Upper lobe of right lung (tissue), 1 donor: ENCODE data around the gene ATP1A3. TPM values are rescaled to one million over a fixed set of nuclear protein-coding genes. Genes with fewer than 3 reads are reported as not detected.
"Not testable (repeated sequence)": the region's sequence is repeated elsewhere in the genome, so short reads cannot be mapped to it uniquely, and the experiment has no call there.

ENCODE experiments used
- ATAC-seq: fragments of 200-7000 bp; cut with Tn5 transposase; one replicate; pipeline ENCODE4 v1.9.1; 2020; ENCODE audit warnings: mild to moderate bottlenecking, moderate library complexity
- DNase-seq: peaks from one replicate; pipeline ENCODE4 v3.0.0-alpha.2; 2020
- H3K27ac ChIP-seq: fragments of 200-600 bp; one replicate; pipeline ENCODE4 v1.8.0; 2022
- H3K27me3 ChIP-seq: fragments of 200-600 bp; one replicate; pipeline ENCODE4 v1.8.0; 2022; ENCODE audit warnings: mild to moderate bottlenecking
- H3K36me3 ChIP-seq: fragments of 200-600 bp; one replicate; pipeline ENCODE4 v1.8.0; 2022
- H3K4me1 ChIP-seq: fragments of 200-600 bp; one replicate; pipeline ENCODE4 v1.8.0; 2022
- H3K4me3 ChIP-seq: fragments of 200-600 bp; one replicate; pipeline ENCODE4 v1.8.0; 2022; ENCODE audit warnings: mild to moderate bottlenecking
- H3K9me3 ChIP-seq: fragments of 200-600 bp; one replicate; pipeline ENCODE4 v1.8.0; 2022
- intact Hi-C: fragments of 100-400 bp; cut with DNase I; formaldehyde crosslinking; loops from one replicate; pipeline ENCODE4 v1.11.0; 2022
- total RNA-seq: library from RNA; stranded (reverse); fragmentation: NEBNext Ultra II Directional; extraction: Animal tissue kit (Norgen Biotek cat#: 25700); gene quantifications from one replicate; pipeline ENCODE4 v1.2.1, GENCODE V29; 2021
- TF ChIP-seq, protein P1 (sequence below): fragments of 200-600 bp; IDR thresholded peaks from one replicate; pipeline ENCODE4 v1.8.0; 2022; ENCODE audit warnings: antibody characterized with exemption
- donor health status: DM: no; HTN: yes; CAD: no; lungs with severe emphysema.

Gene ATP1A3
- total RNA-seq, 1 donor from 2014 or later = not detected

DNA sequence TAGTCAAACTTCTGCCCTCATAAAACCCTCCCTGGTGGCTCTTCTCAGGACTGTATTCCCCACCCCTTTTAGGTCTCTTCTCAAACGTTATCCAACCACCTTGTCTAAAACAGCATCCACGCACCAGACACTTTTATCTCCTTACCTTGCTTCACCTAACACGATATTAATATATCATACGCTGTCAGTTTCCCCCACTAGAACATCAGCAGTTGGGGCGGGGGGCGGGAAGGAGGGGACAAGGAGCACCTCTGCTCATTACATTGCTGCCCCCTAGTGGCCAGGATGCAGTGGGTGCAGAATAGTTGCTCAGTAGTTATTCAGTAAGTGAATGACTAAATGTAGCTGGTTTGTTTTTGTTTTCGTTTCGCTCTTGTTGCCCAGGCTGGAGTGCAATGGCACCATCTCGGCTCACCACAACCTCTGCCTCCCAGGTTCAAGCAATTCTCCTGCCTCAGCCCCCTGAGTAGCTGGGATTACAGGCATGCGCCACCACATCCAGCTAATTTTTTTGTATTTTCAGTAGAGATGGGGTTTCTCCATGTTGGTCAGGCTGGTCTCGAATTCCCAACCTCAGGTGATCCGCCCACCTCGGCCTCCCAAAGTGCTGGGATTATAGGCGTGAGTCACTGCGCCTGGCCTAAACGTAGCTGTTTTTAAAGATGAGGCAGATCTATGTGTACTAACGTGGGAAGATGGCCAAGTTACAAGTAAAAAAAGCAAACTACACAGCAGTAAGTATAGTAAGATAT, 40.8 kb upstream of the ATP1A3 start:
- H3K27ac ChIP-seq, H3K4me3 ChIP-seq, H3K9me3 ChIP-seq, H3K36me3 ChIP-seq, H3K4me1 ChIP-seq, H3K27me3 ChIP-seq, intact Hi-C loops, DNase-seq: not testable (repeated sequence)
- peak; percentile 83 for ATAC-seq
- TF ChIP-seq, protein P1, sequence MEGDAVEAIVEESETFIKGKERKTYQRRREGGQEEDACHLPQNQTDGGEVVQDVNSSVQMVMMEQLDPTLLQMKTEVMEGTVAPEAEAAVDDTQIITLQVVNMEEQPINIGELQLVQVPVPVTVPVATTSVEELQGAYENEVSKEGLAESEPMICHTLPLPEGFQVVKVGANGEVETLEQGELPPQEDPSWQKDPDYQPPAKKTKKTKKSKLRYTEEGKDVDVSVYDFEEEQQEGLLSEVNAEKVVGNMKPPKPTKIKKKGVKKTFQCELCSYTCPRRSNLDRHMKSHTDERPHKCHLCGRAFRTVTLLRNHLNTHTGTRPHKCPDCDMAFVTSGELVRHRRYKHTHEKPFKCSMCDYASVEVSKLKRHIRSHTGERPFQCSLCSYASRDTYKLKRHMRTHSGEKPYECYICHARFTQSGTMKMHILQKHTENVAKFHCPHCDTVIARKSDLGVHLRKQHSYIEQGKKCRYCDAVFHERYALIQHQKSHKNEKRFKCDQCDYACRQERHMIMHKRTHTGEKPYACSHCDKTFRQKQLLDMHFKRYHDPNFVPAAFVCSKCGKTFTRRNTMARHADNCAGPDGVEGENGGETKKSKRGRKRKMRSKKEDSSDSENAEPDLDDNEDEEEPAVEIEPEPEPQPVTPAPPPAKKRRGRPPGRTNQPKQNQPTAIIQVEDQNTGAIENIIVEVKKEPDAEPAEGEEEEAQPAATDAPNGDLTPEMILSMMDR = peak; percentile 85

GRCh38 chr19:42033413-42033812, 39.4 kb upstream of the ATP1A3 start:
- ATAC-seq (no peak), DNase-seq (no peak)
- TF ChIP-seq, protein P1 = no peak
- intact Hi-C loops = no loop called here
- no peak overlapping the region for H3K4me3 ChIP-seq
- H3K36me3 ChIP-seq = no peaks in the 10 kb centered on the region
- H3K9me3 ChIP-seq = no peaks in the 10 kb centered on the region
- H3K4me1 ChIP-seq = no peaks in the 10 kb centered on the region
- no peak overlapping the region for H3K27ac ChIP-seq
- no peaks in the 10 kb centered on the region for H3K27me3 ChIP-seq

DNA sequence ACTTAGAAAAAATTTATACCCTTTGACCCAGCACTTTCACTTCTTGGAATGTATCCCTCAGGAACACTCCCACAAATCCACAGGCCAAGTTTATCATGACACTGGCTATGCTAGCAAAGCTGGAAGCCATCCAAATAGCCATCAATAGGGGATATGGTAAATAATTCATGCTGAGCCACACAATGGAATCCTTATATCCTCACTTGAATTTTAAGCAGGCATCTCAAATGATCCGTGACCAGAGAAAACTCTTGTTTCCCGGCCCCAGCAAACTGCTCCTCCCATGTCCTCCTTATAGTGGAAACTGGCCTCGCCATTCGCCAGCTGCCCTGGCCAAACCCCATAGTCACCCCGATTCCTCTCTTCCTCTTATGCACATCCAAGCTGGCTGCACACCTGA, 38.4 kb upstream of the ATP1A3 start:
- no peak for ATAC-seq
- intact Hi-C loops = no loop called here

DNA sequence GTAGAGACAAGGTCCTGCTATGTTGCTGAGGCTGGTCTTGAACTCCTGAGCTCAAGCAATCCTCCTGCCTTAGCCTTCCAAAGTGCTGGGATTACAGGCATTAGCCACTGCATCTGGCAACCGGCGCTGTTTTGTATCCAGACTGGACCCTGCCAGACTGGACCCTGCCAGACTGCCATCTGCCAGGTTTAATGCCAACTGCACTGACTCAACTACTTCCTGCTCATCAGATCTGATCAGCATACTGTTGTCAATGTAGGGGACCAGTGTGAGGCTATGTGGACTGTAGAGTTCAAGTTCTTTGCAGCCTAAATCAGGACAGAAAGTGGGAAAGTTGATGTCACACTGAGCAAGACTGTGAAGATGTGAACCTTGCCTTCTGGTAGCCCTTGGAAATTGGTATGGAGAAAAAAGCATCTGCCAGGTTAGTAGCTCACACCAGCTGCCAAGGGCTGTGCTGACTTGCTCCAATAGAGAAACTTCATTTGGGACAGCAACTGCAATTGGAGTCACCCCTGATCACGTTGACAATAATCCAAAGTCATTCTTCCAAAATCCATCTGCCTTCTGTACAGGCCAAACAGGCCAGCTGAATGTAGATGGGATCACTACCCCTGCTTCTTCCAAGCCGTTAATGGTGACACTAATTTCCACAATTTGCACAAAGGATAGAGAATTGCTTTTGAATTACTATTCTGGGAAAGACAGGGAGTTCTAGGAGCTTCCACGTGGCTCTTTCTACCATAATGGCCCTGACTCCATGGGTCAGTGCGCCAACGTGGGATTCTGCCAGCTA, 36.8 kb upstream of the ATP1A3 start:
- H3K4me1 ChIP-seq = no peaks in the 10 kb centered on the region
- no peak overlapping the region for H3K4me3 ChIP-seq
- H3K27me3 ChIP-seq = peaks cover 2% of the 10 kb centered on the region
- TF ChIP-seq, protein P1 = no peak
- intact Hi-C loops = no loop called here
- no peaks in the 10 kb centered on the region for H3K9me3 ChIP-seq
- ATAC-seq (no peak), DNase-seq (no peak)
- H3K36me3 ChIP-seq = no peaks in the 10 kb centered on the region
- H3K27ac ChIP-seq = no peak overlapping the region

More for the DNA sequence above, 38.4 kb upstream of the ATP1A3 start:
- no peak for DNase-seq
- Histone ChIP-seq H3K27me3 (no peaks in the 10 kb centered on the region), H3K4me3 (no peak overlapping the region), H3K4me1 (no peaks in the 10 kb centered on the region), H3K27ac (no peak overlapping the region), H3K36me3 (no peaks in the 10 kb centered on the region), H3K9me3 (no peaks in the 10 kb centered on the region)
- TF ChIP-seq, protein P1 = no peak

GRCh38 chr19:42028304-42029216, 34.5 kb upstream of the ATP1A3 start:
- Histone ChIP-seq H3K4me3 (no peak overlapping the region), H3K27me3 (peaks cover 5% of the 10 kb centered on the region), H3K36me3 (no peaks in the 10 kb centered on the region), H3K9me3 (no peaks in the 10 kb centered on the region), H3K4me1 (peaks cover 3% of the 10 kb centered on the region), H3K27ac (no peak overlapping the region)
- ATAC-seq (no peak), DNase-seq (no peak)
- intact Hi-C loops = no loop called here
- TF ChIP-seq, protein P1 = peak; percentile 33
